ENCODE measurements around the gene RBMS3.

- TF ChIP-seq CTCF (IDR thresholded peaks at IDR 0.05): no peak
- peak; percentile 82 for TF ChIP-seq POLR2AphosphoS5 (IDR thresholded peaks at IDR 0.05)
- no peak for TF ChIP-seq POLR2A (IDR thresholded peaks at IDR 0.05)
Observed at GRCh38 chr3:29447946-29448627, 167.2 kb downstream of the RBMS3 start.
